HTR-8/SVneo (cell line): ENCODE results near the gene DENND1C.
A peak's percentile ranks its signal among the peaks of the same experiment; 100 is the strongest.

Experiments used
- DNase-seq: peaks from one replicate; pipeline ENCODE4 v3.0.0; 2011; ENCODE audit warnings: low spot score, mixed read lengths; ENCODE audit not compliant: insufficient read length
- FAIRE-seq: peaks from 2 replicates; lab custom pipeline; 2011; peaks lifted over from hg19 to GRCh38; lab: Jason Lieb, UNC

DENND1C gene

GRCh38 chr19:6482343-6482686 is 728 bp upstream of the DENND1C start:
- DNase-seq (no peak), FAIRE-seq (no peak)

DNA sequence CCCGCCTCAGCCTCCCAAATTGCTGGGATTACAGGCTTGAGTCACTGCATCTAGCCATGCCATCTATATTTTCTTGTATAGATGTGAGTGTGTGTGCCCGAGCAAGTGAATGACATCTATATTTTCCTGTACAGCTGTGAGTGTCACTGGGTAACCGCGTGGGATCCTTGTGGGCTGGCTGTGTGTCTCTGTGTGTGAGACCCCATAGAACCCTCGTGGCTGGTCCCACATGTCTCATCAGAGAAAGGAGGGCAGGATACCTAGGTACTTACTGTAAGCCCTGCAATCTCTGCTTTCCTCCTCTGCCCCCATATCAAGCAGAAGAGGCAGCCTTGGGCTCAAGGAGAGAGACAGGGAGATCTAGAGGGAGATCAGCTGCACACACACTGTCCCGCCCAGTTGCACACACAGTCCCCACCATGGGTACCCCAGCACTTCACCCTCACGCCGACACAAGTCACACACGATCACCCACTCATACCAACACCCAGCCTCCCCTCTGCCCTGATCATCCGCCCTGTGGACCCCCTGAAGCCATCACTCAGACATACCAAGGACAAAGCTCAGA is 655 bp downstream of the DENND1C start:
- peak; percentile 69 for FAIRE-seq
- no peak for DNase-seq

DNA sequence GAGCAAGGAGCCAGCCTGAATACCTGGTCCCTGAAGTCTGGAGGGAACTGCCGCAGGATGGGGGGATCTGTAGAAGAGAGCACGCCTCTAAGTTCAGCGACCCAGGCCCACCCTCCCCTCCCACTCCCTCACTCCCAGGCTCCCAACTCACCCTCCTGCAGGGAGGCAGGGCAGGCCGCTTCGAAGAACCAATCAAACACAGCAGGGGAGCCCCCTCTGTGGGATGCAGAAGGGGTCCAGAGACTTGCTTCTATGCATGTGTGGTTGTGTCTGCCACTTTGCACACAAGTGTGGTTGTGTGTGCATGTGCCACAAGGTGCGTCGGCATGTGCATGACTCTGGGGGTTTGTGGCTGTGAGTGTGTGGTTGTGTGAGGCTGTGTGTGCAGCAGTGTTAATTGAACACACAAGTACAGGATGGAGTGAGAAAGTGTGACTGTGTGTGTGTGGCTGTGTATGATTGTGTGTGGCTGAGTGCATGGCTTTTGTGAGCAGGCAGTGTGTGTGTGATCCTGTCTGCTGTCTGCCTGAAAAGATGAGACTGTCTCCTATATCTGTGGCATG is 1.7 kb downstream of the DENND1C start:
- FAIRE-seq: peak; percentile 82
- DNase-seq: no peak

DNA sequence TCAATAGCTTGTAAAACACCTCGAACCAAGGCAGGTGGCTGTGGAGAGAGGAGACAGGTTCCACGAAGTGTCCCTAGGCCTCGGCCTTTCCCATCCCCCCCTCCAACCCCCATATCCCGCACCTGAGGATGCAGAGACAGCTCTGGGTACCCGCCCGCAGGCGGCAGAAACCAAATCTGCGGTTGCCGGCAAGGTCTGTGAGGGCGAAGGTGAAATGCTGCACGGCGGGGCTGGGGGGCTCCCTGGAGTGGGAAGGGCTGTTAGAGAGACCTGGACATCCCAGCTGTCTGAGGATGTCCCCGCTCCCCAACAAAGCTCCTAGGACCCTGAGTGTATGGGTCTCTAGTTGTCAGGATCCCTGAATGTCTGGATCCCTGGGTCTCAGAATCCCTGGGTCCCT is 2.8 kb downstream of the DENND1C start:
- DNase-seq (no peak), FAIRE-seq (no peak)

DNA sequence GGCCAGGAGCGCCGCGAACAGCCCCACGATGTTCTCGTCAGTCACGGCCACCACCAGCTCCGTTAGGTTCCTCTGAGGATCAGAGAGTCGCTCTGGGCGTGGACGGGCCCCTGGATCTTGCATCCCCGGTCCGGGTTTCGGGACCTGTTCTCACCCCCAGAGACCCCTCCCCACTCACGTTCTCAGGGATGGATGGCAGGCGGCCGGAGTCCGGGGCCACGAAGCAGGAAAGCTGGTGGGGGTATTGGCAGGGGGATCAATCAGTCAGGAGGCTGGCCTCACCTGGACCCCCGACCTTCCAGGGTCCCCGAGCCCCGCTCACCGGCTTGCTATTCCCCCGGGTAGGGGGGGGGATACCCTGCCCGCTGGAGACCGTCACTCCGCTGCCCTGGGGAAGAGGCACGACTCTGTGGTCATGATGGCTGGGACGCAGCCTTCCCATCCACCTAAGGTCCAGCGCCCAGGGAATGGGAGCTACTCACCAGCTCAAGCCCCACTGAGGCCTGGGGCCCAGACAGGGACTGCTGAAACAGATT is 4.6 kb downstream of the DENND1C start:
- no peak for FAIRE-seq

GRCh38 chr19:6476155-6476895 is 5.3 kb downstream of the DENND1C start:
- DNase-seq (no peak), FAIRE-seq (no peak)

More for the DNA sequence above, 4.6 kb downstream of the DENND1C start:
- no peak for DNase-seq

DNA sequence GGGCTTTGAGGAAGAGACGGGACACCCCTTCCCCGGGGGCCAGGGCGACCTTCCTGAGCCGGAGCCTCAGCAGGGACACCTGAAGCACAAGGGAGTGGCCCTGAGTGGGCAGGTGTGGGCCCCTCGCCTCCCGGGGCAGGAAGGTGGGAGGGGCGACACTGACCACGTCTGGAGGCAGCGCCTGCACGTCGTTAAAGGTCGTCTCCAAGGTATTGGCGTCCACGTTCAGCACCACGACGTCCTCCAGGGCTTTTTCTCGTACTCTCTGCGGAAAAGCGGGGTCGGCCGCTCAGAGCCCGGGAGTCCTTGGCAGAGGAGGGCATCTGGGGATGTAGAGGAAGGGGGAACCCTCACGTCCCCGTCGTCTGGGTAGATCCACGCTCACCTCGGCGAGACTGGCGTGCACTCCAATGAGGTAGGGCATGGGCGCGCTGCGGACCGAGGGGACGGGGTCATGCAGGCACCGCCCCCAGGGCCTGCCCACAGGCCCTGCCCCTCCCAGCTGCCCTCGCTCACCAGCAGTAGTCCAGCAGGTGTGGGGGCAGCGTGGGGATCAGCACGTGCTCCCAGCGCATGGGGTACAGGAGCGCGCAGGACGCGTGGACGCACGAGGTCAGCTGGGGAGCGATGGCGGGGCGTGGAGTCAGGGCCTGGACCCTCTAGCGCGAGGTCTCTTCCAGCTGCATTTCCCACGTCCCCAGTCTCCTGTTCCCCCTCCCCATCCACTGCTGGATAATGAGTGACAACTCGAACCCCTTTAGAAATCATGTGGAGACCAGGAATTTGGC is 6.1 kb downstream of the DENND1C start:
- DNase-seq (no peak), FAIRE-seq (no peak)

DNA sequence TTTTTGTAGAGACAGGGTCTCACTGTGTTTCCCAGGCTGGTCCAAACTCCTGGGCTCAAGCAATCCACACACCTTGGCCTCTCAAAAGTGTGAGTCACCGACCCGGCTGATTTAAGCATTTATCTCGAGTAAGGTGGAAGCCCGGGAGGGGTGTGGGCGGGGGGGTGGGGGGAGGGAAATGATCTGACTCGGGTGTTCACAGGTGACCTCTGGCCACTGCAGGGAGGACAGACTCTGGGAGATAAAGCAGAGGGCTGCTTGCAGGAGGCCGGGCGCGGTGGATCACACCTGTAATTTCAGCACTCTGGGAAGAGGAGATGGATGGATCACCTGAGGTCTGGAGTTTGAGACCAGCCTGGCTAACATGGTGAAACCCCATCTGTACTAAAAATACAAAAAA is 7.9 kb downstream of the DENND1C start:
- DNase-seq (no peak), FAIRE-seq (no peak)

- FAIRE-seq (no peak), DNase-seq (no peak)
These were observed 8.9 kb downstream of the DENND1C start for GRCh38 chr19:6472713-6473112.

DNA sequence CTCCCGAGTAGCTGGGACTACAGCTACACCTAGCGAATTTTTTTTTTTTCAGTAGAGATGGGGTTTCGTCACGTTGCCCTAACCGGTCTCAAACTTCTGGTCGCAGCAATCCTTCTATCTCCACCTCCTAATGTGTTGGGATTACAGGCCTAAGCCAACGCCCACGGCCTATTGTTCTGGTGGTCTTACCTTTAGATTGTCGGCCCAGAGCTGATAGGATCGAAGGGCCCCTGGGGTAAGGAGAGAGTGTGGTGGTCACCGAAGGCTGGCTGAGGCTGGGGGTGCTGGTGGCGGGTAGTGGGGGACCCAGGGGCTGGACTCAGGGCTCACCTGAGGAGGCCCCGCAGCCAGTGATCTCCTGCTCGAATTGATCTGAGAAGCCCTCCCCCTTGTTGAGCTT is 10.5 kb downstream of the DENND1C start:
- DNase-seq: no peak
- no peak for FAIRE-seq

DNA sequence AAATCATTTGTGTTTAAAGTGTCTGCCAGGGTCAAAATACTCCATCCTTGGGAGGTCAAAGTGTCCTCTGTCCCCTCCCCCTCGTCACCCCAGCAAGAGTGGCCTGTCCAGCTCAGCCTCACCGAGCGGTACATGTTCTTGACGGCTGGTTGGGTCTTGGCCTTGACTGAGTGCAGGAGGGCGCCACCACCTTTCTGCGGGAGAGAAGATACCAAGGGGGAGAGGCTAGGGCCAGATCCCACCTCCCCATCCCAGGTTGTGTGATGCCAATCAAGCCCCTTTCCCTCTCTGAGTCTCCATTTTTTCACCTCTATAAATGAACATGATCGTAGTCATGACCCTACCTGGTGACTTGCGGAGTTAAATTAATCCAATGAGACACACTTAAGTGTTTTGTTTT is 11.4 kb downstream of the DENND1C start:
- no peak for DNase-seq
- no peak for FAIRE-seq

GRCh38 chr19:6467384-6467783 is 14.2 kb downstream of the DENND1C start:
- FAIRE-seq: no peak
- no peak for DNase-seq

DNA sequence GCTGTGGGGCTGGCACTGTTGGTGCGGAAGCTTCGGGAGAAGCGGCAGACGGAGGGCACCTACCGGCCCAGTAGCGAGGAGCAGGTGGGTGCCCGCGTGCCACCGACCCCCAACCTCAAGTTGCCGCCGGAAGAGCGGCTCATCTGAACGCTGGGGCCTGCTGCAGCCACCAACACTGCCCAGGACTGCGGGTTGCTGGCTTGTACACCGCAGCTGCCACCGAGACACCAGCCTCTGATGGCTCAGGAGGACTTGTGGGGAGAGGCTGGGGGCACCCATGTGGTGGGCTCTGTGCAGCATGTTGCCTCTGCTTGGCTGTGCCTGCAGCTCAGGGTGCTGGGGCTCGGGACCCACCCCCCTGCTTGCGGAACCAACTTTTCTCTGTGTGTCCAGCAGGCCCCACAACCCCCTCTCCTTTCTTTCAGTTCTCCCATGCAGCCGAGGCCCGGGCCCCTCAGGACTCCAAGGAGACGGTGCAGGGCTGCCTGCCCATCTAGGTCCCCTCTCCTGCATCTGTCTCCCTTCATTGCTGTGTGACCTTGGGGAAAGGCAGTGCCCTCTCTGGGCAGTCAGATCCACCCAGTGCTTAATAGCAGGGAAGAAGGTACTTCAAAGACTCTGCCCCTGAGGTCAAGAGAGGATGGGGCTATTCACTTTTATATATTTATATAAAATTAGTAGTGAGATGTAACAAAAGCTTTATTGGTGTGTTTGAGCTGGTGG is 14.9 kb downstream of the DENND1C start:
- FAIRE-seq: no peak

GRCh38 chr19:6465663-6466062 is 15.9 kb downstream of the DENND1C start:
- DNase-seq: no peak
- FAIRE-seq: no peak

More for the DNA sequence above, 14.9 kb downstream of the DENND1C start:
- DNase-seq: no peak

DNA sequence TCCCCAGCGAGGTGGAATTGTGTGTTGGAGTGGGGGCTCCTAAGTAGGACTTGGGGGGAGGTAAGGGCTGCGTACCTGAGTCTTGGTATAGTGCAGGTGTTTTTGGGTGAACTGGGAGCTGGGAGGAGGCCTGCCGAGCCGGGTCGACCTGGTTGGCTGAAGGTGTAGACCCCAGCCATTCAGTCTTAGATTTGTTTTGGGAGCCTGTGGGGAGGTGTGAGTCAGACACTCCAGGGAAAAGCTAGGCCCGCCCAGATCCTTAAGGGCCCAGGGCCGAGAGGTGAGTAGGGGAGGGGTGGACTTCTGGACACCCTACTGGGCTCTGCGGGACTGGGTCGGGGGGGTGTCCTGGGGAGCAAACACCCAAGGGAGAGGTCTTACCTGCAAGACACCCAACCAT is 16.6 kb downstream of the DENND1C start:
- FAIRE-seq: no peak
- DNase-seq: no peak

- DNase-seq: no peak
- no peak for FAIRE-seq
These were observed 17.3 kb downstream of the DENND1C start, which contains the start of gene CRB3 for GRCh38 chr19:6464070-6464873. TSS of gene CRB3 (plus strand) at chr19:6464271. CDS start at chr19:6464702, 431 bp downstream.

DNA sequence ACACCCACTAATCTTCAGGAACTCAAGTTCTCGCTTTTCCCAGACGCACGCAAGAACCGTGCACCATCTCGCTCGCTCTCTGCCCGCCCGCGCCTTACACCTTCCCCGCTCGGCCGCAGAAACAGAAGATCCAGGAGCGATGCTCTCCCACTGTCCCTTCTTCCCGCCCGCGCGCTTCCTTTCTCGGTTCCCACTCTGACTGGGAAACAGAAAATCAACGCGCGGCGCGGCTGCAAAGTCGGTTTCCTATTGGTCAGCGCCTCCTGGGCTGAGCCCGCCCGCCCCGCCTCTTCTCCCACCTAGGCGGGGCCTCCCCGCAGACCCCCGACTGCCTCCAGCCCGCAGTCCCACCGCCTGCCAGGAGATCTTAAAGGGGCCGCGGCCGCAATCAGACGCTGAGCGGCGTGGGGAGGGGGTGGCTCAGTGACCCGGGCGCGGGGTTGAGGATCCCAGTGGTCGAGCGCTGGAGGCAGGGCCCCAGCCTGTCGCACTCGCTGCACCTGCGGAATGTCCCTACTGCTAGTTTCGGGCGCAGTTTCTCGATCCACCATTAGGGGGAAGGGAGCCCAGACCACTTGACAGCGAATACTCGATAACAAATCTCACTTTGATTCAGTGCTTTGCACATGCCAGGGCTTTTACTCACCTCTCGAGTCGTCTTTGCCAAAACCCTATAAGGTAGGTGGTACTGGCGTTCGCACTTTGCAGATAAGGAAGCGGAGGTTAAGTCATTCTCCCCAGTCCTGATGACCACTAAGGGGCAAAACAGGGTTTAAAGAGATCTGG is 21.3 kb downstream of the DENND1C start:
- DNase-seq: peak; percentile 98
- FAIRE-seq: peak; percentile 42

DNA sequence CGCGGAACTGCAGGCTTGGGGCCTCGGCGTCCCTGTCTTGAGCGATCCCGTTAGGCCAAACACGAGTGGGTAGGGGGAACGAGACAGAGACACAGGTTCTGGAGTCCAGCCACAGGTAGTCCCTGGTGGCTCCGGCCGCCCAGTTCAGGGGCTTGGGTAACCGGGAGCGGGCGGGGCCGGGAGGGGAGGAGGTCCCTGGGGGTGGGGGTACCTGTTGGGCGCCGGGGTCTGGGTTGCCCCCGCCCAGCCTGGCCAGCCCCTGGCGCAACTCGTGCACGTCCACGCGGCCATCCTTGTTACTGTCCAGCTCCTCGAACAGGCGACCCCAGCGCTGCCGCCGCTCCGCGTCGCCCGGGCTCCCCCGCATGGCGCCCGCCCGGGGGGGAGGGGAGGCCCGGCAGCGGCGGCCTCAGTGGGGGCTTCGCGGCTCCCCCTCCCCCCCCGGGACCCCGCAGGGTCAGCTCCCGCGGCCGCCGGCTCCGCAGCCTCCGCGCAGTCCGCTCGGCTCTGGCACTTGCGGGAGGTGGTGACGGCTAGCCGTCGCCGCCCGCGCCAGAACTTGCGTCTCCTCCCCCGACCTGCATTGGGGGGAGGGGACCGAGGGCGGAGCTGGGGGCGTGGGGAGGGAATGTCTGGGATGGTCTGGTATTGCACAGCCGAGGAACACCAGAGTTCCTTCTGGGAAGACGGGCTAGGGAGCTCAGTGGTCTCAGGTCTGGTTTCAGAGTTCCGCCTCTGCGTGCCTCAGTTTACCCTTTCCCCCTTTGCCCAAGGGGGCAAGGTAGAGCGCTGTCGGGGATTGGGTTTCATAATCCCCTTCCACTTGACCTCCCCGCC is 22.1 kb downstream of the DENND1C start, which contains the start of gene SLC25A23:
Gene SLC25A23, minus strand, starts transcription at position 531 of the 837 bp plus-strand sequence. Its CDS starts 164 bp downstream, at position 367.
- DNase-seq: peak; percentile 78
- peak; percentile 94 for FAIRE-seq
